Tibial nerve (tissue), 4 donors: ENCODE data around the gene NEIL1. TPM values are rescaled to one million over a fixed set of nuclear protein-coding genes. Genes with fewer than 3 reads are reported as not detected.
A peak's percentile ranks its signal among the peaks of the same experiment; 100 is the strongest.
"Not testable (repeated sequence)": the region's sequence is repeated elsewhere in the genome, so short reads cannot be mapped to it uniquely, and the experiment has no call there.

Experiments
- DNase-seq, 2 donors: peaks; one replicate each; pipeline ENCODE4 v3.0.0-alpha.2; 2019; ENCODE audit warnings: low spot score in 2 of 2
- H3K27ac ChIP-seq, 4 donors: fragments of 200-600 bp; sonication (generic) in 3 of 4; one replicate each; pipeline ENCODE4 v1.5.1; 2017 to 2019; ENCODE audit warnings: mild to moderate bottlenecking in 1 of 4
- H3K27me3 ChIP-seq, 2 donors: fragments of 200-600 bp; sonication (generic) in 1 of 2; one replicate each; pipeline versions ENCODE4 v1.5.1 to v1.6.0; 2017 to 2019
- H3K36me3 ChIP-seq, 3 donors: fragments of 200-600 bp; sonication (generic); one replicate each; pipeline ENCODE4 v1.5.1; 2018 to 2019
- H3K4me1 ChIP-seq, 4 donors: fragments of 200-600 bp; sonication (generic) in 3 of 4; one replicate each; pipeline ENCODE4 v1.5.1; 2017 to 2019
- H3K4me3 ChIP-seq, 4 donors: fragments of 200-600 bp; sonication (generic) in 3 of 4; one replicate each; pipeline ENCODE4 v1.5.1; 2017 to 2019; ENCODE audit warnings: mild to moderate bottlenecking in 1 of 4, moderate library complexity in 1 of 4
- H3K9me3 ChIP-seq, 4 donors: fragments of 200-600 bp; sonication (generic) in 3 of 4; one replicate each; pipeline ENCODE4 v1.5.1; 2017 to 2019
- CTCF ChIP-seq, 5 experiments: fragments of 200-600 bp in 3 of 5; fragments of 450-650 bp in 2 of 5; sonication (generic) in 3 of 5; IDR thresholded peaks; one replicate each; pipeline ENCODE4 v1.5.1; 2016 to 2019; ENCODE audit warnings: antibody characterized with exemption in 5 of 5, mild to moderate bottlenecking in 3 of 5, moderate library complexity in 2 of 5
- EP300 ChIP-seq, 2 donors: sonication (generic); formaldehyde crosslinking; IDR thresholded peaks; one replicate each; pipeline ENCODE4 v1.6.1; 2017; ENCODE audit warnings: antibody characterized with exemption in 2 of 2, mild to moderate bottlenecking in 1 of 2
- POLR2A ChIP-seq, 2 donors: fragments of 450-650 bp; IDR thresholded peaks; one replicate each; pipeline ENCODE4 v1.6.1; 2017; ENCODE audit warnings: antibody characterized with exemption in 2 of 2, mild to moderate bottlenecking in 2 of 2, moderate library complexity in 2 of 2
- WGBS, 2 donors: methylation state at CpG; one replicate each; pipeline ENCODE4 v1.1.5; 2018; 5-methylcytosine and 5-hydroxymethylcytosine counted together
- total RNA-seq, 4 donors: library from RNA; depleted of rRNA; stranded (reverse); fragments of >200 nt; gene quantifications; one replicate each; pipeline ENCODE4 v1.1.0, GENCODE V29; 2016

Gene NEIL1
- total RNA-seq, 4 donors from 2014 or later, result 45.8 to 101 (median 53.6) TPM

- Histone ChIP-seq H3K9me3 (no peaks in the 10 kb centered on the region), H3K36me3 (peaks cover 0 to 13% (median 0%) of the 10 kb centered on the region in 3 donors), H3K4me3 (peak overlapping the region; percentile 60 to 89 (median 70)), H3K4me1 (peaks cover 0 to 37% (median 13%) of the 10 kb centered on the region in 4 donors), H3K27ac (peak overlapping the region in 3 of 4 donors; percentile 69 to 86 (median 81)), H3K27me3 (no peaks in the 10 kb centered on the region)
- 0 to 1% methylated on average over 11 to 28 of the region's 45 CpGs for WGBS, 2 donors
- DNase-seq, result no peak
- TF ChIP-seq CTCF (IDR thresholded peaks at IDR 0.05) (no peak), EP300 (IDR thresholded peaks at IDR 0.05) (no peak), POLR2A (IDR thresholded peaks at IDR 0.05) (no peak)
These were observed 1.3 kb downstream of the NEIL1 start for GRCh38 chr15:75348034-75348561.

- peak overlapping the region in 3 of 4 donors; percentile 0 to 86 (median 69) for H3K27ac ChIP-seq
- H3K36me3 ChIP-seq, result peaks cover 0 to 16% (median 0%) of the 10 kb centered on the region in 3 donors
- no peaks in the 10 kb centered on the region for H3K27me3 ChIP-seq
- TF ChIP-seq CTCF (IDR thresholded peaks at IDR 0.05) (no peak), POLR2A (IDR thresholded peaks at IDR 0.05) (no peak), EP300 (IDR thresholded peaks at IDR 0.05) (no peak)
- no peaks in the 10 kb centered on the region for H3K9me3 ChIP-seq
- H3K4me1 ChIP-seq, result peaks cover 0 to 33% (median 13%) of the 10 kb centered on the region in 4 donors
- no peak for DNase-seq
- peak overlapping the region; percentile 60 to 89 (median 70) for H3K4me3 ChIP-seq
- 40 to 43% methylated on average over 38 to 46 of the region's 46 CpGs for WGBS, 2 donors
These were observed 1.9 kb downstream of the NEIL1 start for GRCh38 chr15:75348562-75349350.

DNA sequence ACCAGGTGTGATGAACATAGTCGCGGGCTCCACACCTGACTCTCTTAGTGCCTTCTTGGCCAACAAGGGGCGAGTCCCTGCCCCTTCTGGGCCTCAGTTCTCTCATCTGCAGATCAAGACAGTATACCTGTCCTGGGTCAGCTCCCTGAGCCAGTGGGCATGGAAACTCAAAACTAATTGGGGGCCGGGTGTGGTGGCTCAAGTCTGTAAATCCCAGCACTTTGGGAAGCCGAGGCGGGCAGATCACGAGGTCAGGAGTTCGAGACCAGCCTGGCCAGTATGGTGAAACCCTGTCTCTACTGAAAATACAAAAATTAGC lies 2.5 kb downstream of the NEIL1 start:
- not testable (repeated sequence) for H3K4me3 ChIP-seq

DNA sequence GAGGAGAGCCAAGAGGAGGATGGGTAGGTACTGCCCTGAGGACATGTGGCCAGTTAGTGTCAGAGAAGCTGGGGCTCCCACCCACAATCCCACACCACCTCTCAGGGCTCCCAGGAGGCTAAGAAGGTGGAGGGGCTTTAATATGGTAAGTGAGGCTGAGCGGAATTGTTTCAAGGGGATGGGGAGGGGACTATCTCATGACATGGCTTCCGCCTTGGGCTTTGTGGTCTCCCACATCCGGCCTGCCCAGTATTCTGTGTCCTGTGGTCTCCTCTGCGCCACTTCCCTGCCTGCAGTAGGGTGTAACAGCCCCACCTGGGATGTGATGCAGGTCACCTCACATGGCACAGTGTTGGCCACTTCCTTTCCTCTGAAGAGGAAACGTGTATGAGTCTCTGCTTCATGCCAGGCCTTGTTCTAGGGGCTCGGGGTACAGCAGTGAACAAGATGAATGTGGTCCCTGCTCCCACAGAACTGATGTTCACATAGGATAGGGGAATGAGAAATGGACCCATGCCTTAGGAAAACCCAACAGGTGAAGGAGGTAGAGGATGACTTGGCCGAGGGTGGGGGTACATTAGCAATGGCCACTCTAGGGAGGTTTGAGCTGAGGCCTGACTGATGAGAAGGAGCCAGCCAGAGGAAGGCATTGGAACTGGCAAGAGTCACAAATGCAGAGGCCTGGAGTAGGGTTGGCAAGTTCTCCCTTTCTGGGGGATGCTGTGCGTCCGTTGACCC lies 3.2 kb downstream of the NEIL1 start:
- DNase-seq, result no peak
- no peak overlapping the region for H3K27ac ChIP-seq
- H3K4me3 ChIP-seq, result no peak overlapping the region
- H3K36me3 ChIP-seq, result peaks cover 0 to 29% (median 0%) of the 10 kb centered on the region in 3 donors
- no peaks in the 10 kb centered on the region for H3K9me3 ChIP-seq
- TF ChIP-seq CTCF (IDR thresholded peaks at IDR 0.05), result no peak
- TF ChIP-seq POLR2A (IDR thresholded peaks at IDR 0.05), result no peak
- TF ChIP-seq EP300 (IDR thresholded peaks at IDR 0.05), result no peak
- H3K4me1 ChIP-seq, result peaks cover 0 to 29% (median 13%) of the 10 kb centered on the region in 4 donors
- WGBS, 2 donors, result 75 to 80% methylated on average over 9 of the region's 9 CpGs
- no peaks in the 10 kb centered on the region for H3K27me3 ChIP-seq

More for the DNA sequence above, 2.5 kb downstream of the NEIL1 start:
- peak overlapping the region in 1 of 4 donors; percentile 86 for H3K27ac ChIP-seq
- H3K4me1 ChIP-seq, result peaks cover 0 to 29% (median 13%) of the 10 kb centered on the region in 4 donors
- H3K36me3 ChIP-seq, result peaks cover 0 to 22% (median 0%) of the 10 kb centered on the region in 3 donors
- H3K9me3 ChIP-seq, H3K27me3 ChIP-seq, DNase-seq: not testable (repeated sequence)
- 88% methylated on average over 7 to 8 of the region's 8 CpGs for WGBS, 2 donors

- TF ChIP-seq EP300 (IDR thresholded peaks at IDR 0.05), result no peak
- TF ChIP-seq CTCF (IDR thresholded peaks at IDR 0.05), result no peak
- TF ChIP-seq POLR2A (IDR thresholded peaks at IDR 0.05), result no peak
- Histone ChIP-seq H3K9me3 (no peaks in the 10 kb centered on the region), H3K4me1 (peaks cover 0 to 29% (median 13%) of the 10 kb centered on the region in 4 donors), H3K4me3 (no peak overlapping the region), H3K36me3 (peaks cover 0 to 36% (median 0%) of the 10 kb centered on the region in 3 donors), H3K27ac (no peak overlapping the region), H3K27me3 (no peaks in the 10 kb centered on the region)
- WGBS, 2 donors, result 67 to 68% methylated on average over 7 of the region's 7 CpGs
- no peak for DNase-seq
These were observed 3.9 kb downstream of the NEIL1 start for GRCh38 chr15:75350601-75351361.
